Measurements from ENCODE around the gene IDH2.

The IDH2 gene

DNA sequence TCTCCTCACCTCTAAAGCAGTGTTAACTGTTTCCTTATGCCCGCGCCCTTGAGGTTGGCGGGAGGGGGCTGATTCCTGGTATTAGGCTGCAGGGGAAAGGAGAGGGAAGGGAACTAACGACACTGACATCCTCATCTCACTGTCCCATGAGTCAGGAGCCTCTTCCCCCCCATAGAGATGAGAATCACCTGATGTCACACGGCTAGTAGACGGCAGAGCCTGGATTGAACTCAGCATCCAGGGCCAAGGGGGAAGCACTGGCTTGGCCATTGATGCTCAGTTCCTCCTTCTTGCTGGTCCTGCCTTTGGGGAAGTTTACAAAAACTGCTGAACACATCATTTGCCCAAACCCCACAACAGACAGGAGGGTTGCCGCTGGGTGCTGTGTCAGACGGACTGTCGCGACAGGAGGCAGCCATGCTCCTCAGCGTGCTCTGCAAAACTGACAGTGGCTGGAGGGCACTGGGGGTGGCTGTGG lies 38.5 kb downstream of the IDH2 start:
- no peak for DNase-seq (ENCODE audit: low read depth)

- no peak for DNase-seq (ENCODE audit: low read depth)
Measured at GRCh38 chr15:90062973-90063769, 39.1 kb downstream of the IDH2 start.

DNA sequence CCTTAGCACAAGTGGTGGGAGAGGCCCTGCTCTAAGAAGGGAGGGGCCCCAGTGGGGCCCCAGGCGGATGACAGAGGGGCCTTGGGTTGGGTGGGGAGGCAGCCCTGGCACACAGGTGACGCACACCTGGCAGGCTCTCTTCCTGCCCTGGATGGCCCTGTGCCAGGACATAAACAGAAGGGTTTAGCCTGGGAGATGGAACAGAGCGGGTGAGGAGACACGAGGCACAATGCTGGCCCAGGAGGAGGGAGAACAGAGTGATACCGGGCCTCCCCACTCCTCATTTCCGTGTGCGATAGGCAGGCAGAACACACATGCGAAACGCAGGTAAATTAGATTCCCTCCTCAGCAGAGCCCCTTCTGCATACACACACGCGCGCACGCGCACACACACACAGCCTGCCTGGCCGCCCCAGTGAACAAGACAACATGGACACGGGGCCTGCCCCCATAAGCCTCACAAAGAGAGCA lies 39.8 kb downstream of the IDH2 start:
- peak; percentile 54 for DNase-seq (ENCODE audit: low read depth)

DNA sequence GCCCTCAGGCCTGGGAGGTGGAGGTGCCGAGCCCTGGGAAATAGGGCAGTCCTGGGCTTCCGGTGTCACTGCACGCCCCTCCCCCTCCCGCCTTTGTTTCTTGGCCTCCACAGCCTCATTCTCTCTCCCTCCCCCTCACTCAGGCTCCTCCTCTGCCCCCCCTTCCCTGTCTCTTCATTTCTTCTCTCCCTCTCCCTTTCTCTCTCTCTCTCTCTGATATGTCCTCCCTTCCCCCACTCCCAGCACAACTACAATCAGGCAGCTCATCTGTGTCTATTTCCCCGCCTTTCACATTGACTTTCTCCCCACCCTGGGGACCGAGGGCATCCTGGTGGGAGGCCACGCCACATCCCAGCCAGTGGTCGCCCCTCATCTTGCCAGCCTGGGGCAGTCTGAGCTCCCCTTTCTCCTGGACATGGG lies 40.2 kb downstream of the IDH2 start:
- peak; percentile 37 for DNase-seq (ENCODE audit: low read depth)

- no peak for DNase-seq (ENCODE audit: low read depth)
Measured at GRCh38 chr15:90060797-90061196, 41.5 kb downstream of the IDH2 start.

DNA sequence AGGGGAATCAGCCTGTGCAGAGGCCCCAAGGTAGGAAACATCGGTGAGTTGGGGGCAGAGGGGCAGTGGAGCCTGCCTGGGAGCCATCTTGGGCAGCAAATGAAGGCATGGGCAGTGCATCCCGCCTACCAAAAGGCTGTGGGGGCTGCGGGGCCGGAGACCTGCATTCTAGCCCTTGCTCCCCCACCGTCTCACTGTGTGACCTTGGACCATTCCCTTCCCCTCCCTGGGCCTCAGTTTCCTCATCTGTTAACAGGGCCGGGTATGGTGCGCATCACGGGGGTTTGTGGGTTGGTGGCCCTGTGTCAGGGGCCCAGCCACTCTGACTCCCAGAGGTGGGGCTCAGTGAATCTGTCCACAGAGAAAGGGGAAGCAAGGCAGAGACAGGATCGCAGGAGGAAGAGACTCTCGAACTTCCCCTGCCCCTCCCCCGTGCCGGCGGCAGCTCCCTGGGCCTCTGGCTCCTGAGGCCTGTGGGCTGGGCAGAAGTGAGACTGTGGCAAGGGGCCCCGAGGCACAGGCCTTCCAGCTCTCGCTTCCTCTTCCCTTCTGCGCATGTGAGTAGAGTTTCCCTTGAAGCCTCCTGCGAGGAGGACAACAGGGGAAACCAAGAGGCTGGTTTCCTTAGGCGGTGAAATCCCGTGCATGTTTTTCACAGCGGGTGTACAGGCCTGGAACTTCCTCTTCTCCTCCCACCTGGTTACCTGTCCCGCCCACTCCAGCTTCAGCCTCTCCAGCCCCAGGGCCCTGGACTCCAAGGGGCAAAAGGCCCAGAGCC lies 42.9 kb downstream of the IDH2 start:
- peak; percentile 36 for DNase-seq (ENCODE audit: low read depth)

DNA sequence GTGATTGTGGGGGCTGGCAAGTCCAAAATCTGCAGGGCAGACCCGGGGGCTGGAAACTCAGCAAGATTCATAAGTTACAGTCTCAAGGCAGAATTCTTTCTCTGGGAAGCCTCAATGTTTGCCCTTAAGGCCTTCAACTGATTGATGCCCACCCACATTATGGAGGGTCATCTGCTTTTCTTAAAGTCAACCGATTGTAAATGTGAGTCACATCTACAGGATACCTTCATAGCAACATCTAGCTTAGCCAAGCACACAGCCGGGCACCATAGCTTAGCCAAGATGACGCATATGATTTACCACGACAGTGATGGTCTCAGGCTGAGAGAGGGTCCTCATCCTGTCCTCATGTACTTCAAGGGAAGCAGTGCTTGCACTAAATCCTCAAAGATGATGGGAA lies 43.5 kb downstream of the IDH2 start:
- no peak for DNase-seq (ENCODE audit: low read depth)

DNA sequence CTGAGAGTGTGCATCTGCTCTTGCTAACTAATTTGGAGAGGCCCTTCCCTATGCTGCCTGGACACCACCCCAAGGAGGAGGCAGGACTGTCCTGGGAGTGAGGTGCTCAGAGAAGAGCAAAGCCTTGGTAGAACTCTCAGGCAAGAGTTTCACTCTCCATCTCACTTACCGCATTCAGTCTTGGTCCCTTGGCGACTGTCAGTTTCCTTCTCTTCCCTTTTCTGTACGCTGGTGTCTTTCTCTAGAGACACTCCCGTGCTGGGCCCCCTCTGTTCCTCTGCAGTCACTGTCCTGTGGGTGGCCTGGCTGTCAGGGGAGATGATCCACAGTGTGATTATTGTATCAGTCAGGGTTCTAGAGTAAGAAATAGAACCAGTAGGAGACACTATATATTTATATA lies 44.0 kb downstream of the IDH2 start:
- DNase-seq (ENCODE audit: low read depth): no peak

DNA sequence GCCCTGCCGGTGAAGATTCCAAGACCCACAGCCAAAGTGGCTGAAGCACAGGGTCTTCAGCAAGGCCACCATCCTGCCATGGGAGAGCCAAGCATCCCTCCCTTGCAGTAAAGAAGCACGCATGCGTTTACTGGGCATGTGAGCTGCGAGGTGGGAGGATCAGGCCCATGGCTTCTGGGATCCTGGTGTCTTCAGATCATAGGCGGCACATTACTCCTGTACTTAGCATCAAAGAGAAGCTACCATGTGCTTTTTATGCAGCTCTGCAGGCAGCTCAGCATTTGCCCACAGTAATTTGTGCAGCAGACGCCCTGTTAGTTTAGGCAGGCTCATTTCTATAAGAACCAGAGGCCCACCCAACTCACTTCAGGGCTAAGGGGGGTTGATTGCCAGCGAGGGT lies 45.7 kb downstream of the IDH2 start:
- no peak for DNase-seq (ENCODE audit: low read depth)

- DNase-seq (ENCODE audit: low read depth): no peak
Measured at GRCh38 chr15:90055182-90055581, 47.1 kb downstream of the IDH2 start.

DNA sequence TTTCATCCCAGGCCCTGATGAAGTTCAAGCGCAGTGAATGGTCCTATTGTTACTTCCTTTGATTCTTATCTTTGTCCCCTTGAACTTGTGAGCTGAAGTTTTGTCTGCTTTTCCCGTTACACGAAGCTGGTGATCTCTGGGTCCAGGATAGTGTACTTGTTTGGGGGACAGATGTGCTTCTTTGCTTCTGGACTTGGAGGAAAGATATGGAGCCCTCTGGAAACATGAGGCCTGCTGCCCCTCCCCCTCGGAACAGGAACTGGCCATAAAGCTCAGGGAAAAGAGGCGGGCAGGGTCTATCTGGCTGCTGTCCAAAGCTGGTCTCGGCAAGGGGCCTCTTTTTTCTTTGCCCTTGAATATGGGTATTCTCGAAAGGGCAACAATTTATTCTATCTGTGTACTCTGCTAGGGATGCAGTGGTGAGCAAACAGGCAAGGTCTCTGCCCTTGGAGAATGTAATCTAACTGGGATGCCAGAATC lies 47.6 kb downstream of the IDH2 start:
- no peak for DNase-seq (ENCODE audit: low read depth)

GRCh38 chr15:90053685-90054466 lies 48.4 kb downstream of the IDH2 start:
- no peak for DNase-seq (ENCODE audit: low read depth)

DNA sequence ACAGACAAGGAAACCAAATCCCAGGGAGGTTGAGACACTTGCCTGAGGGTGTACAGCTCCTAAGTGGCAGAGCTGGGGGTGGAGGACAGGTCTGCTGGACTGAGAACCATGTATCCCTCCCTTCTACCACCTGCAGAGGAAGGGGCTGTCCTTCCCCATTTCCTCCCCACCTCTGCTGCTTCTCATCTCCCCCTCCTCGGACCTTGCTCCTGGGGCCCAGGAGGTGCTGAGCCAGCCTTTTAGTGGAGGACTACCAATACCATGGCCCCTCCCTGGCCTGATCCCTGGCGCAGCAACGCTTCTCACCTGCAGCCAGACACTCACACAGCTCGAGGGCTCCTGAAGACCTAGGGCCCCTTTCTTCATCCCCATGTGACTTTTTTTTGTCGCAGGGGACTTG lies 50.4 kb downstream of the IDH2 start:
- DNase-seq (ENCODE audit: low read depth): no peak

DNA sequence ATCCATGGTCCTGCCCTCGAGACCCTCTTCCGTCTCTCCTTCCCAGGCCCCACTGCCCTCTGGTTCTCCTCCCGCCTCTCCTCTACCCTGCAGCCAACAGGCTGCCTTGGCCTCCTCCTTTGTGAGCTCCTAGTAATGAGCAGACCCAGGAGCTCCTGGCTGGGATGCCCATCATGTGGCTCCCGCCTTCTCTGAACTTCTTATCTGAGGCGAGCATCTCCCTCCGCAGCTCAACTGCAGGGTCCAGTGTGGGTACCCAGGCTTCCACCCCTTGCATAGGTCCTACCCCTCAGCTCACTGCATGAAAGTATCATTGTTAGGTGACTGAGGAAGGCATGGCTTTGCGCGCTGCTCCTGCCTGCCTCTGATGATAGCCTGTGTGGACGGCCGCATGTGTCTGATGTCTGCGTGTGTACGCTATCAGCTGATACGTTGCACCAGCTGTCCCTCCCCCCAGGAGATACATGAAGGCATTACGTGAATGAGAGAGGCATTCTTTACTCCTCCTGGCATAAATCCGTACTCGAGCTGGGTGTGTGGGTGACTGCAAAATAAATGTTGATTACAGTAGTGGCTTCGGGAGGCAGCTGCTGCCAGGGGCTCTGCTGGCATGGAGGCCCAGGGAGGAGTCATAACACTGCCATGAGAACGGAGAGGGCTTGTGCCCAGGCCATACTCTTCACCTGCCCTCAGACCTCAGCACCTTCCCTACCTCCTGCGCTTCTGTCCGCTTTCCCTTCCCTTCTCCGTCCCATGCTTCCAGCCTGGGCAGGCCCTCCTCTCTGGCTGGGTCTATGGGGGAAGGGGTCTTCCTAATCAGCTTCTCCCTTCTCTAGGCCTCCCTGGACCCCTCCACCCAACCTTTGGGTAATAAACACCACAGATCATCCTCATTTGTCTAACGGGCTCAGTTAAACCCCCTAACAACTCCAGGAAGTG lies 52.3 kb downstream of the IDH2 start:
- DNase-seq (ENCODE audit: low read depth): no peak

GRCh38 chr15:90049030-90049429 lies 53.2 kb downstream of the IDH2 start:
- no peak for DNase-seq (ENCODE audit: low read depth)

- no peak for DNase-seq (ENCODE audit: low read depth)
Measured at GRCh38 chr15:90047956-90048575, 54.2 kb downstream of the IDH2 start.

DNA sequence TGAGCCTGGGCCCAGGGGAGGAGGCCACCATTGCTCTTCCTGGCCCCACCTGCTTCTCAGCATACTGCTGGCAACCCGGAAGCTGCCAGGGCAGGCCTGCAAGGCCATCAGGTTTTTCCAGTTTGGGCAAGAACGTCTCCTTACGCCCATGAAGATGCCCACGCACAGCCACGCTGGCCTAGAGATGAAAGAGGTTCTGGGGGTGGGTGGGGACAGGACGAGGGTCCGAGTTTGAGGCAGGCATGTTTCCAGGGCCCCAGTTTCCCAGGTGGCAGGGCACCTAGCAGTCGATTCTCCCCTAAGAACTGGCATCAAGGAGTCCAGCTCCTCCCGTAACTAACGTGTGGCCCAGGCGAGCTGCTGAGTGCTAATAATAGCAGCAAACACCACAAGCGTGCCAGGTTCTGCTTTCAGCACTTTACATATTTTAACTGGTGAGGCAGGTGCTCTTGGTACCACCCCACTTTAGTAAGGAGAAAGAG lies 55.3 kb downstream of the IDH2 start:
- DNase-seq (ENCODE audit: low read depth): no peak

GRCh38 chr15:90046289-90046688 lies 56.0 kb downstream of the IDH2 start:
- DNase-seq (ENCODE audit: low read depth): no peak

DNA sequence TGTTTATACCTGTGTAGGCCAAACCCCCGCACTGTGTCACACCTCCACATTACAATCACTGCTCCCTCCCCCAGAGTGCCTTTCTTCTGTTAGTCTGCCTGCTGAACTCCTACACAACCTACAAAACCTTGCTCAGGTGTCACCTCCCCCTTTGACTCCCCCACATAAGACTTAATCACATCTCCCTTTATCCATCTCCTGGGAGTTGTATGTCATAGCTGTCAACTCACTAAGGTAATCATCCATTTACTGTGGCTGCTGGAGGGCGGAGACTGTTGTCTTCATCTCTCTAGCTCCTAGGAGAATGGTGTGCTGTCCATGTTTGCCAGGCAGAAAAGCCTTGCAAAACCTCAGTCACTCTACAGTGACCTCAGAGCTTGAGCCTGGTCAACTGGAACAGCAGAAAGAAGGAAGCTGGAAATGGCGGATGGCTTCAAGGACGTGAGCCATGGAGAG lies 57.3 kb downstream of the IDH2 start:
- no peak for DNase-seq (ENCODE audit: low read depth)

- DNase-seq (ENCODE audit: low read depth): no peak
Measured at GRCh38 chr15:90044191-90044590, 58.1 kb downstream of the IDH2 start.
